ENCODE measurements around the gene DLGAP1.

GRCh38 chr18:4319738-4320677, 135.1 kb downstream of the DLGAP1 start:
- TF ChIP-seq CTCF (IDR thresholded peaks at IDR 0.05; ENCODE audit: insufficient read depth, low read length, poor library complexity, severe bottlenecking): no peak
- no peak for TF ChIP-seq EZH2phosphoT487 (conservative IDR thresholded peaks at IDR 0.05; ENCODE audit: low read length)
